Left colon (tissue), 2 donors: ENCODE data around the gene DHRS3. TPM values are rescaled to one million over a fixed set of nuclear protein-coding genes. Genes with fewer than 3 reads are reported as not detected.

Experiments used
- ATAC-seq: fragments of 200-7000 bp; cut with Tn5 transposase; one replicate; pipeline ENCODE4 v1.9.1; 2020; ENCODE audit warnings: mild to moderate bottlenecking, moderate library complexity
- DNase-seq, 2 donors: peaks; one replicate each; pipeline ENCODE4 v3.0.0-alpha.2; 2020
- intact Hi-C, 2 donors: fragments of 100-400 bp; cut with DNase I in 1 of 2; cut with micrococcal nuclease in 1 of 2; formaldehyde crosslinking; loops; one replicate each; pipeline versions ENCODE4 v1.11.2 to v1.14.0; 2022; cut with DNase I, micrococcal nuclease
- total RNA-seq, 2 donors: library from RNA; stranded (reverse); fragmentation: NEBNext Ultra II Directional; extraction: Animal tissue kit (Norgen Biotek cat#: 25700); gene quantifications; one replicate each; pipeline ENCODE4 v1.2.1, GENCODE V29; 2021
- donor health status: DM: no; HTN: no; CAD: no.
- donor health status: DM: yes; HTN: yes; CAD: no.

Gene DHRS3
- total RNA-seq, 2 donors from 2014 or later = 73.2 to 106 TPM

GRCh38 chr1:12552111-12552888 lies 65.7 kb downstream of the DHRS3 start:
- DNase-seq (no peak), ATAC-seq (no peak)
- intact Hi-C loops = no loop called here

- ATAC-seq (no peak), DNase-seq (no peak)
- intact Hi-C loops = no loop called here
Observed at GRCh38 chr1:12551584-12551983, 66.4 kb downstream of the DHRS3 start.

GRCh38 chr1:12549460-12550349 lies 68.3 kb downstream of the DHRS3 start:
- intact Hi-C loops = loop anchor here in 1 of 2 donors (10.0 kb wide), 1 partner anchor 45 kb away; no protein-coding TSS in a partner anchor
- ATAC-seq (peak; percentile 84), DNase-seq (peak; percentile 71 to 72)

- intact Hi-C loops = loop anchor here in 1 of 2 donors (10.0 kb wide), 1 partner anchor 46 kb away; no protein-coding TSS in a partner anchor
- peak; percentile 24 for ATAC-seq
- peak; percentile 47 for DNase-seq
Observed at GRCh38 chr1:12548973-12549459, 69.0 kb downstream of the DHRS3 start.

GRCh38 chr1:12548279-12548972 lies 69.6 kb downstream of the DHRS3 start:
- DNase-seq (no peak), ATAC-seq (no peak)
- intact Hi-C loops = loop anchor here in 1 of 2 donors (10.0 kb wide), 1 partner anchor 46 kb away; no protein-coding TSS in a partner anchor

GRCh38 chr1:12547586-12548225 lies 70.3 kb downstream of the DHRS3 start:
- ATAC-seq (no peak), DNase-seq (no peak)
- intact Hi-C loops = loop anchor here in 1 of 2 donors (10.0 kb wide), 1 partner anchor 47 kb away; no protein-coding TSS in a partner anchor

- intact Hi-C loops = loop anchor here in 1 of 2 donors (10.0 kb wide), 1 partner anchor 48 kb away; no protein-coding TSS in a partner anchor
- ATAC-seq = no peak
- no peak for DNase-seq
Observed at GRCh38 chr1:12546771-12547585, 71.0 kb downstream of the DHRS3 start.

- no peak for DNase-seq
- intact Hi-C loops = loop anchor here in 1 of 2 donors (10.0 kb wide), 1 partner anchor 50 kb away; no protein-coding TSS in a partner anchor
- no peak for ATAC-seq
Observed at GRCh38 chr1:12544992-12545391, 73.0 kb downstream of the DHRS3 start.

- intact Hi-C loops = loop anchor here in 1 of 2 donors (10.0 kb wide), 1 partner anchor 50 kb away; no protein-coding TSS in a partner anchor
- no peak for DNase-seq
- peak; percentile 85 for ATAC-seq
Observed at GRCh38 chr1:12544357-12544756, 73.7 kb downstream of the DHRS3 start.

GRCh38 chr1:12543740-12544154 lies 74.3 kb downstream of the DHRS3 start:
- ATAC-seq = peak; percentile 17
- intact Hi-C loops = loop anchor here in 1 of 2 donors (10.0 kb wide), 1 partner anchor 51 kb away; no protein-coding TSS in a partner anchor
- DNase-seq = no peak

- intact Hi-C loops = loop anchor here in 1 of 2 donors (10.0 kb wide), 1 partner anchor 52 kb away; no protein-coding TSS in a partner anchor
- DNase-seq (no peak), ATAC-seq (no peak)
Observed at GRCh38 chr1:12542616-12543592, 75.1 kb downstream of the DHRS3 start.

- no peak for ATAC-seq
- intact Hi-C loops = loop anchor here in 1 of 2 donors (10.0 kb wide), 1 partner anchor 53 kb away; no protein-coding TSS in a partner anchor
Observed at GRCh38 chr1:12542138-12542465, 75.9 kb downstream of the DHRS3 start.

GRCh38 chr1:12541274-12542137 lies 76.5 kb downstream of the DHRS3 start:
- intact Hi-C loops = loop anchor here in 1 of 2 donors (10.0 kb wide), 1 partner anchor 53 kb away; no protein-coding TSS in a partner anchor
- no peak for ATAC-seq
- no peak for DNase-seq

More at GRCh38 chr1:12542138-12542465, 75.9 kb downstream of the DHRS3 start:
- no peak for DNase-seq

GRCh38 chr1:12540580-12541273 lies 77.3 kb downstream of the DHRS3 start:
- no peak for ATAC-seq
- DNase-seq = no peak
- intact Hi-C loops = loop anchor here in 1 of 2 donors (10.0 kb wide), 1 partner anchor 54 kb away; no protein-coding TSS in a partner anchor
